ENCODE measurements around the gene ANKRD13D. TPM values are rescaled to one million over a fixed set of nuclear protein-coding genes. Genes with fewer than 3 reads are reported as not detected.

ANKRD13D gene
- total RNA-seq, 4 donors from 2014 or later = 18.6 to 78.2 (median 28.6) TPM

DNA sequence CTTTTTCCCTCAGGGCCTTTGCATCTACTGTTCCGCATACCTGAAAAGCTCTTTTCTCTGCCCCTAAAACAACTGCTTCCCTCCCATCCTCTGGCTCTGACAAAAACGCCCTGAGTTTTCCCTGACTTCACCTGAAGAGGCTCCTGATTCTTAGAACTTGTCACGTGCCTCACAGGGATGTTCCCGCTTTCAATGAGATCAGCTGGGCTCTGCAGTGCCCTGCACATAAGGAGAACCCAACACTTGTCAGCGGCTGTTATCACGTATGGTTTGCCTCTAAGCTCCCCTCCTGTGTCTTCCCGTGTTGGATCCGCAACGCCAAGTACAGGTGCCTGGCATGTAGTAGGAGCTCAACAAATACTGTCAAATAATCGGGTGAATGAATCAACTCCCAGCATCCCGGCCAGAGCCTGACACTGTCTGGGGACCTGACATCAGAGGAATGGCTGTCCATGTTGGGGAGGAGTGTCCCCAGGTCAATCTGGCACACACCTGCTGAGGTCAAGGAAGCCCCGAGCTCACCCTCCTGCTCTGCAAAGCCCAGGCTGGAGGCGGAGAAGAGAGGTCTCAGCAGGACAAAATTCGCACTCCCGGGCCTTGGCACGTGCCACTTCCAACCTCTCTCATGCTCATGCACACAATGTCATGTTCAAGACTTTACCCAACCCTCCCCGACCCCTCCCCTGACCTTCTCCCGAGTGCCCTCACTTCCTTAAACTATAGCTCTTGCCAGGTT lies 27.0 kb upstream of the ANKRD13D start:
- ATAC-seq (ENCODE audit: low FRiP score) (no peak), DNase-seq (ENCODE audit: low spot score) (no peak)
- TF ChIP-seq, protein P1, sequence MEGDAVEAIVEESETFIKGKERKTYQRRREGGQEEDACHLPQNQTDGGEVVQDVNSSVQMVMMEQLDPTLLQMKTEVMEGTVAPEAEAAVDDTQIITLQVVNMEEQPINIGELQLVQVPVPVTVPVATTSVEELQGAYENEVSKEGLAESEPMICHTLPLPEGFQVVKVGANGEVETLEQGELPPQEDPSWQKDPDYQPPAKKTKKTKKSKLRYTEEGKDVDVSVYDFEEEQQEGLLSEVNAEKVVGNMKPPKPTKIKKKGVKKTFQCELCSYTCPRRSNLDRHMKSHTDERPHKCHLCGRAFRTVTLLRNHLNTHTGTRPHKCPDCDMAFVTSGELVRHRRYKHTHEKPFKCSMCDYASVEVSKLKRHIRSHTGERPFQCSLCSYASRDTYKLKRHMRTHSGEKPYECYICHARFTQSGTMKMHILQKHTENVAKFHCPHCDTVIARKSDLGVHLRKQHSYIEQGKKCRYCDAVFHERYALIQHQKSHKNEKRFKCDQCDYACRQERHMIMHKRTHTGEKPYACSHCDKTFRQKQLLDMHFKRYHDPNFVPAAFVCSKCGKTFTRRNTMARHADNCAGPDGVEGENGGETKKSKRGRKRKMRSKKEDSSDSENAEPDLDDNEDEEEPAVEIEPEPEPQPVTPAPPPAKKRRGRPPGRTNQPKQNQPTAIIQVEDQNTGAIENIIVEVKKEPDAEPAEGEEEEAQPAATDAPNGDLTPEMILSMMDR (IDR thresholded peaks at IDR 0.05) = no peak

DNA sequence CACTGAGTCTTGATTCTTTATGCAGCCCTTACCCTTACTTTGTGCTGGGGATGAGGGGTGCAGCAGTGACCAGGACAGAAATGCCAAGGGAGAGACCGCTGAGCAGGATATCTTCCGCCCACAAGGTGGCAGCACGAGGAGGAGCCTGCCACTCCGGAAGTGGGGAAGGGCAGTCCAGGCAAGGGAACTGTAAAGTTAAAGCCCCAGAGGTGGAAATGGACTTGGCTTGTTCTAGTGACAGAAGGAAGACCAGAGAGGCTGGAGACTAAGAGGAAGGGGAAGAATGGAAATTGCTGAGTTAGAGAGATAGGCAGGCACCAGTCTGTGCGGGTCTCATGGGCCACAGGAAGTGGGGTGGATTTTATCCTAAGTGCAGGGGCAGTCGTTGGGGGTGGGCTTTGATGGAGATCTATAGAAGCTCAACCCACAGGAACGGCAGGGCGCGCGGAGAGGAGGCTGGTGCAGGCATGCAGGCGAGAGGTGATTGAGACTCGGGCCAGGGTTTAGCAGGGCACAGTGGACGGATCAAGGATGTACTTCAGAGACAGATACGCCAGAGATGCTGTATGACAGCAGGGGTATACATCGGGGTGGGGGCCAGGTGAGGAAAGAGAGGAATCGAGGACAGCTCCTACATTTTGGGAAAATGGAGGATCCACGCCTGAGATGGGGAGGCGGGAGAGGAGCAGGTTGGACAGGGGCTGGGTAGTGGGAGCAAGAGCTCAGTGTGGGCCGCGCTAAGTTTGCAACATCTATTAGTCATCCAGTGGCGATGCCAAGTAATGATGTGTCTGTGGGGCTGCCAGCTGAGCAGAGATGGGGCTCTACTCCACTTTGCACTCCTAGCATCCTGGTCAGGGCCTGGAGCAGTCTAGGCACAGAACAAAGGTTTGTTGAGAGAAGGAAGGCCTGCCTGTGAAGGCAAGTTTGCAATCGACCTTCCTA lies 26.1 kb upstream of the ANKRD13D start:
- peak; percentile 49 for DNase-seq (ENCODE audit: low spot score)
- TF ChIP-seq, protein P1 (IDR thresholded peaks at IDR 0.05) = peak in 2 of 3 donors; percentile 26 to 52
- ATAC-seq (ENCODE audit: low FRiP score) = peak; percentile 67

DNA sequence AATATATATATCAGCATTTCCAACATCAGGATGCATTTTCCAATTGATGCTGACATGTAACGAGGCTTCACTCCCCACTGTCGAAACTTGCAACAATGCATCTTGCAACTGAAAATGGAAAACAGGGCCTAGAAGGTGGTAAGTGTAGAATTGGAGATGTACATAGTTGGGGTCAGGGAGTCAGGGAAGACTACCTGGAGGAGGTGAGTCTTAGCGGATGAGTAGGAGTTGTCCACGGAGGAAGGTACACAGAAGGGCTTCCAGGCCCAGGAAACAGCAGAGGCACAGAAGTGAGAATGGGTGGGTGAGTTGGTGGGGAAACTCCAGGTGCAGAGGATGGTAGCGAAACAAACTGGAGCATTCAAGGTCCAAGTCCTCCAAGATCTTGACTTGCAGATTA lies 24.8 kb upstream of the ANKRD13D start:
- DNase-seq (ENCODE audit: low spot score) = no peak
- TF ChIP-seq, protein P1 (IDR thresholded peaks at IDR 0.05) = no peak
- no peak for ATAC-seq (ENCODE audit: low FRiP score)

DNA sequence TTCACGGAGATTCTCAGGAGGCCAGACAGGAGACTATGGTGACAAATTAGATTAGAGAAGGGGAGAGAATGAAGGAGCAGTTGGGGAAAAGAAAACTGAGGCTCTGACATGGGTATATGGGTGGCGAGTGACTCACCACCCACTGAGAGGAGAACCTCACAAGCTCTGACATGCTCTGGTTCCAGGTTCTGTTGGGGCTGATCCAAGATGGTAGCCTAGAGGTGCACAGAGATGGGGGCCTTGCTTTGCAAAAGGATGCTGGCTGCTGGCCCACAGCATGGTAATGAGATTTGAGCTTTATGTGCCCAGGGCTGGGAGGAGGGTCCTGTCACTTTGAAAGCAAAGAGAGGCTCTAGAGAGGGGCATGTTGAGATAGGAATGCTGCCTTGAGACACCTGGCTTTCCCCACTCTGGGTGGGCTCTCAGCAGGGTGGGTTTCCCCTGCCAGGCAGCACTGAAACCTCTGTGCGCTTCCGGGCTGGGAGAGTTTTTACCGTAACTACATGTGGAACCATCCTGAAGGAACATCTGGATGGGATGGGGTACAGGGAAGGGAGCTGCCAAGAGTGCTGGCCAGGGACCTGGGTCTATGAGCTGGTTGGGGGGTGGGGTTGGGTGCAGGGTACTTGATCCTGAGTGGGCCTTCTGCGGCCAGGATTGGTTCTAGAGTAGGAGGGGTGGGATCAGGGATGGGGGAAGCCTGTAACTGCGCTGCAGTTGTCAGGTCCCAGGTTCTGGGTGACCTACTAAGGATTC lies 24.0 kb upstream of the ANKRD13D start:
- ATAC-seq (ENCODE audit: low FRiP score) (no peak), DNase-seq (ENCODE audit: low spot score) (no peak)
- TF ChIP-seq, protein P1 (IDR thresholded peaks at IDR 0.05) = no peak

DNA sequence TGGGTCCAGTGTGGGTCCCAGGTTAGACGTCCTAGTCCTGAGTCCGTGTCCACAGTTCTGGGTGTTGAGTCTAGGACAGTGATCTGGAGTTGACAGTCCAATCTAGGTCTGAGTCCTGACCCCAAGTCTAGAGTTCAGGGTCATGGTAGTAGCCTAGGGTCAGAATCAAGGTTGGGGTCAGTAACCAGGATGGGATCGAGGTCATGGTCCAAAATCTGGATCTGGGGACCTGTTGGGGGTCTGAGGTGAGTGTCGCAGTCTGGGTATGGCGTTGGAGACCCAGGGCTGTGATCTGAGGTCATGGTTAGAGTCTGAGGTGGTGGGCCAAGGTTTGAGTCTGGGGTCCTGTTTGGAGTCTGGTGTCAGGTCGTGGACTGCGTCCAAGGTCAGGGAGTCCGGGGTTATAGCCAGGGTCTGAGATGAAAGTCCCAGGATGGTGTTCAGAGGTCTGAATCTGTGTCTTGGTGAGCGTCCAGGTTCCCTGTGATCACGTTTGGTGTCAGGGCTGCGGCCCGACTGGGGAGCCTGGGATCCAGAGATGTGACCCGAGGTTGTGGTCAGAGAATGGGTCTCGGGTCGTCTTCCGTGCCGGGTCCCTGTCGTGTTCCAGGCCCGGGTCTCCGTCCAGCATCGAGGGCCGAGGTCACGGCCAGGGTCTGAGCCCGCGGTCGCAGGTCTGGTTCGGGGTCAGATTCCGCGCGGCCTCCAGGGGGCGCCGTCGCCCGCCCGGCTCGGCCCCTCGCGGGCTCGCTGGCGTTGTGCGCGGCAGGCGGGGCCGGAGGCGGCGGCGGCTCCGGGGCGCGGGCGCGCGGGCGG lies 23.3 kb upstream of the ANKRD13D start:
- peak; percentile 47 for DNase-seq (ENCODE audit: low spot score)
- ATAC-seq (ENCODE audit: low FRiP score) = peak; percentile 68
- TF ChIP-seq, protein P1 (IDR thresholded peaks at IDR 0.05) = peak in 2 of 3 donors; percentile 46 to 76

Data from omental fat pad (tissue), 4 donors.